H1 (cell line): ENCODE data around the gene TCAP. TPM values are rescaled to one million over a fixed set of nuclear protein-coding genes. Genes with fewer than 3 reads are reported as not detected.

Source experiments
- POLR2A ChIP-seq, 2 experiments: IDR thresholded peaks; 1 replicate in 1 of 2; 2 replicates in 1 of 2; pipeline ENCODE4 v1.6.1; 2011; ENCODE audit warnings: low read depth in 2 of 2, low read length in 2 of 2, mild to moderate bottlenecking in 2 of 2; ENCODE audit errors: control extremely low read depth in 1 of 2
- RNF2 ChIP-seq: fragments of 200-900, 300-1000 bp; sonication (generic); IDR thresholded peaks from 2 replicates; pipeline ENCODE4 v1.7.1; 2016; ENCODE audit warnings: borderline replicate concordance, low read depth, mild to moderate bottlenecking, antibody characterized with exemption, low read length; ENCODE audit not compliant: poor library complexity, severe bottlenecking; ENCODE audit errors: missing control alignments
- SIRT6 ChIP-seq: IDR thresholded peaks from one replicate; pipeline ENCODE4 v1.7.1; 2012; ENCODE audit warnings: low read length, inconsistent platforms
- polyA plus RNA-seq, 7 experiments: library from polyadenylated mRNA; depleted of rRNA in 3 of 7; stranded (reverse) in 5 of 7; unstranded in 2 of 7; fragments of >200 nt in 5 of 7; fragments of 200-250 nt in 2 of 7; gene quantifications; 1 replicate in 5 of 7; 2 replicates in 1 of 7; 4 replicates in 1 of 7; pipeline versions ENCODE4 v1.2.1 to v1.2.3, GENCODE V29; 2011 to 2013; ENCODE audit warnings: missing spikeins in 2 of 7, mixed read lengths in 2 of 7
- total RNA-seq: library from RNA; stranded (reverse); fragmentation: NEBNext Ultra II Directional; extraction: Animal tissue kit (Norgen Biotek cat#: 25700); gene quantifications from 2 replicates; pipeline ENCODE4 v1.2.1, GENCODE V29; 2021

TCAP gene
- total and polyA plus RNA-seq, 2 of the 8 experiments (the other 6 are each of a cell fraction or from before 2014, with no cell fraction given) = 0.82 to 1.4 TPM

GRCh38 chr17:39643271-39643670 is 21.9 kb upstream of the TCAP start (continued):
- TF ChIP-seq RNF2 = no peak
- no peak for TF ChIP-seq SIRT6
- TF ChIP-seq POLR2A (IDR thresholded peaks at IDR 0.05; ENCODE audit: control extremely low read depth in 1 of 2, low read depth in 2 of 2, low read length in 2 of 2) = no peak
- TF ChIP-seq, all 59 proteins: peak for 0
